Stimulated activated CD4-positive, alpha-beta T cell treated with anti-CD3 and anti-CD28 coated beads, TNF-alpha, amount 100 ng/mL, for 1 hour (primary cell): Measurements from ENCODE around the gene CIZ1.

ENCODE experiments used
- DNase-seq, 3 donors: peaks; one replicate each; pipeline ENCODE4 v3.0.0-alpha.2; 2020; ENCODE audit warnings: low read depth in 3 of 3, low spot score in 1 of 3

Gene CIZ1

GRCh38 chr9:128163523-128164306 is 27.7 kb downstream of the CIZ1 start:
- no peak for DNase-seq

GRCh38 chr9:128163027-128163515 is 28.3 kb downstream of the CIZ1 start:
- no peak for DNase-seq

GRCh38 chr9:128162215-128163026 is 29.0 kb downstream of the CIZ1 start:
- DNase-seq: no peak

GRCh38 chr9:128161215-128161902 is 30.0 kb downstream of the CIZ1 start:
- no peak for DNase-seq

- peak in 2 of 3 donors; percentile 13 to 48 for DNase-seq
Observed at GRCh38 chr9:128160603-128160987, 30.8 kb downstream of the CIZ1 start.

GRCh38 chr9:128159784-128160602 is 31.4 kb downstream of the CIZ1 start, which contains the start of gene BBLN:
Gene BBLN, plus strand, starts transcription at chr9:128160265. Its CDS starts 143 bp downstream, at chr9:128160408.
- peak; percentile 85 to 94 (median 87) for DNase-seq

GRCh38 chr9:128159522-128159783 is 31.9 kb downstream of the CIZ1 start:
- DNase-seq: peak in 2 of 3 donors; percentile 12 to 20

- DNase-seq: no peak
Observed at GRCh38 chr9:128155736-128156500, 35.5 kb downstream of the CIZ1 start.

- no peak for DNase-seq
Observed at GRCh38 chr9:128153947-128154695, 37.3 kb downstream of the CIZ1 start.

GRCh38 chr9:128153060-128153946 is 38.1 kb downstream of the CIZ1 start:
- DNase-seq: no peak

- no peak for DNase-seq
Observed at GRCh38 chr9:128152133-128153059, 39.0 kb downstream of the CIZ1 start.

- no peak for DNase-seq
Observed at GRCh38 chr9:128151309-128152132, 39.9 kb downstream of the CIZ1 start.

GRCh38 chr9:128150594-128151308 is 40.6 kb downstream of the CIZ1 start:
- no peak for DNase-seq

- DNase-seq: no peak
Observed at GRCh38 chr9:128149951-128150593, 41.3 kb downstream of the CIZ1 start.

- DNase-seq: no peak
Observed at GRCh38 chr9:128149001-128149701, 42.2 kb downstream of the CIZ1 start, which contains the start of gene LCN2. Gene LCN2, plus strand, starts transcription at chr9:128149453. Its CDS starts 73 bp downstream, at chr9:128149526.
